Measurements from ENCODE around the gene ICAM2. TPM values are rescaled to one million over a fixed set of nuclear protein-coding genes. Genes with fewer than 3 reads are reported as not detected.

The ICAM2 gene
- total RNA-seq, 4 donors from 2014 or later = 20.3 to 41.8 (median 30.6) TPM

DNA sequence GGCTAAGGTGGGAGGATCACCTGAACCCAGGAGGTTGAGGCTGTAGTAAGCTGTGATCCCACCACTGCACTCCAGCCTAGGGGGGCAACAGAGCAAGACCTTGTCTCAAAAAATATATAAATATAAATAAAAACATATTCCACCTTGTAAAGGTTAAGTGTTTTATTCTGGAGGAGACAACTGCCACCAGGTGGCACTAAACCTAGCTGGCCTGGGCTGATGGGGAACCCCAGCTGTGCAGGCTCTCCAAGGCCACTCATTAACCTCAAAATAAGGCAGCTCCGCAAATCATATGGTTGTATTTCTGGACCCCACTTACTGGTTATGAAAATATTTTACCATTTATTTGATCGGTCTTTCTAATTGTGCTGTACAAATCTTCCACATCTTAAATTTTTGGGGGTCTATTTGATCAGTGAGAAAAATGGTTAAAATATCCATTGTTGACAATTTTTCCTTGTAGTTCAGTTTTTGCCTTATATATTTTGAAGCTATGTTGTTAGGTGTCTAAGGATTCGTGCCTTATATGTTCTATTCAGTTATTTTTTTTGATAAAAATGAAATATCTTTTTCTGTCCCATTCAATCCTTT, 8.5 kb upstream of the ICAM2 start:
- WGBS, 2 donors = 13 to 22% methylated on average over 3 of the region's 3 CpGs
- no peak for TF ChIP-seq POLR2A (IDR thresholded peaks at IDR 0.05)
- TF ChIP-seq, protein P1, sequence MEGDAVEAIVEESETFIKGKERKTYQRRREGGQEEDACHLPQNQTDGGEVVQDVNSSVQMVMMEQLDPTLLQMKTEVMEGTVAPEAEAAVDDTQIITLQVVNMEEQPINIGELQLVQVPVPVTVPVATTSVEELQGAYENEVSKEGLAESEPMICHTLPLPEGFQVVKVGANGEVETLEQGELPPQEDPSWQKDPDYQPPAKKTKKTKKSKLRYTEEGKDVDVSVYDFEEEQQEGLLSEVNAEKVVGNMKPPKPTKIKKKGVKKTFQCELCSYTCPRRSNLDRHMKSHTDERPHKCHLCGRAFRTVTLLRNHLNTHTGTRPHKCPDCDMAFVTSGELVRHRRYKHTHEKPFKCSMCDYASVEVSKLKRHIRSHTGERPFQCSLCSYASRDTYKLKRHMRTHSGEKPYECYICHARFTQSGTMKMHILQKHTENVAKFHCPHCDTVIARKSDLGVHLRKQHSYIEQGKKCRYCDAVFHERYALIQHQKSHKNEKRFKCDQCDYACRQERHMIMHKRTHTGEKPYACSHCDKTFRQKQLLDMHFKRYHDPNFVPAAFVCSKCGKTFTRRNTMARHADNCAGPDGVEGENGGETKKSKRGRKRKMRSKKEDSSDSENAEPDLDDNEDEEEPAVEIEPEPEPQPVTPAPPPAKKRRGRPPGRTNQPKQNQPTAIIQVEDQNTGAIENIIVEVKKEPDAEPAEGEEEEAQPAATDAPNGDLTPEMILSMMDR (IDR thresholded peaks at IDR 0.05) = peak; percentile 34 to 86 (median 53)
- Histone ChIP-seq H3K9me3 (no peaks in the 10 kb centered on the region), H3K4me1 (peaks cover 0 to 10% of the 10 kb centered on the region in 2 donors), H3K36me3 (no peaks in the 10 kb centered on the region), H3K4me3 (replicated peaks in 1 of 3) (no peak overlapping the region), H3K27me3 (no peaks in the 10 kb centered on the region), H3K27ac (no peak overlapping the region)
- DNase-seq = peak; percentile 60 to 70
- intact Hi-C loops (cut with DNase I) = loop anchor here (5.0 to 10.0 kb wide), 2 partner anchors 106 to 112 kb away; partner anchors contain the start of genes ERN1 and GH1

DNA sequence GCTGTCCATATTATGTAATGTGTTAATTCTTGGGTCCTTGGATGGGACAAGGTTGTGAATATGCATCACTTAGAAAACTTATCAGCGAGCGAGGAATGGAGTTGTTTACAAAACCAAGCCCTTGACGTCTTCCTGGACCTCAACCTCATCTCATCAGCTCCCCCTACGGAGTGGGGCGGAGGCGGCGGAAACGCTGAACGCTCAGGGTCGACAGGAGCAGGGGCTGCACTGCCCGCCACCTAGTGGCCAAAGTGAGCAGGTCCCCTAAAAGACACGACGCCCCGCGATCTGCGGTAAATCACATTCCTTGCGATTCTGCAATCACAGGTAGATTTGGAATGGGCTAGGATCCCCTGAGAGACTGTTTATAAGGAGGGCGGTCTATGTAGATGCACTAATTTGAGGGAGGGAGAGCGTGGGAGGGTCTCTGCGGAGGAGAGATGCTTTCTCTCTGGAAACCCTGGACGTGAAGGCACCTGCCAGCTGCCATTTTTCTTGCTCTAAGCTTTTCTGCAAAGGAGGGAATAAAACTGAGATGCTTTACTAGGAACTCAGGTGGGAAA, 5.4 kb upstream of the ICAM2 start:
- Histone ChIP-seq H3K4me3 (replicated peaks in 1 of 3) (no peak overlapping the region), H3K27ac (peak overlapping the region in 1 of 3 donors; percentile 1)
- WGBS, 2 donors = 1 to 4% methylated on average over 10 to 21 of the region's 21 CpGs

DNA sequence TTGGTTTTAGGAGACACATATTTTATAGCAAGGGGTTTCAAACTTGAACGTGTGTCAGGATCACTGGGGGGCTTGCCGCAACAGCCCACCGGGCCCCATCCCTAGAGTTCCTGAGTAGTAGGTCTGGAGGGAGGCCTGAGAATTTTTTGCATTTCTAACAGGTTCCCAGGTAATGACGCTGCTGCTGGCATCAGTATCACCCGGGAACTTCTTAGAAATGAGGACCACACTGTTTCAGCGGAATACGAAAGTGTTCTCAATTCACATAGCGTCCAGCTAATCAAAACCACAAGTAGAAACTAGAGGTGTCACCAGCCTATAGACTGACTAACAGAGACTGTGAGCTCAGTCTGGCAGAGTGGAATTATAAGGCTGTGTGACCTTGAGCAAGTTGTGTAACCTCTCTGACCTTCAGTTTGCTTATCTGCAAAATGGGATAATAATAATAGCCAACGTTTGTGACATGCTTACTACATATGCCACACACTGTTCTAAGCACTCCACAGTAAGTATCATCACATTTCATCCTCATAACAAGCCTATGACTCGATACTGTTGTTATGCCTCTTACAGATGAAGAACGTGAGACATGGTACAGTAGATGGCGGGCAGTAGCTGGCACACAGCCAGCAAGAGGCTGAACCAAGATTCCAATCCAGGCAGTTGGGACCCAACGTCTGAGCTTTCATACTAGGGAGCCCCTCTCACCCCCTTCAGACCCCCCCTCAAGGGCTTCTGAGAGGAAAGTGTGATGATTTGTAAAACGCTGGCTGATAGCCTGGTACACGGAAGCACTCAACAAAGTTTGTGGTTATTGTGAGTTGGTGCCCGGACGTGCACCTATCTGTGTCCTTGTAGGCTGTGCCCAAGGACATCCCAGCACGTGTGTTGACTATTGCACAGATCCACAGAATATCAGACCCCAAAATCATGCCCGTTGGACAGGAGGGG, 4.6 kb upstream of the ICAM2 start:
- Histone ChIP-seq H3K27ac (peak overlapping the region in 2 of 3 donors; percentile 1 to 18), H3K4me3 (replicated peaks in 1 of 3) (no peak overlapping the region), H3K36me3 (no peaks in the 10 kb centered on the region), H3K27me3 (no peaks in the 10 kb centered on the region), H3K9me3 (no peaks in the 10 kb centered on the region), H3K4me1 (peaks cover 0 to 10% of the 10 kb centered on the region in 2 donors)
- 60 to 61% methylated on average over 17 to 19 of the region's 19 CpGs for WGBS, 2 donors
- peak; percentile 21 to 31 for DNase-seq
- TF ChIP-seq POLR2A (IDR thresholded peaks at IDR 0.05) = no peak
- TF ChIP-seq, protein P1 (IDR thresholded peaks at IDR 0.05) = no peak
- intact Hi-C loops (cut with DNase I) = loop anchor here (5.0 to 10.0 kb wide), 2 partner anchors 108 to 110 kb away; partner anchors contain the start of genes ERN1 and GH1

More for the DNA sequence above, 5.4 kb upstream of the ICAM2 start:
- Histone ChIP-seq H3K36me3 (no peaks in the 10 kb centered on the region), H3K9me3 (no peaks in the 10 kb centered on the region), H3K27me3 (no peaks in the 10 kb centered on the region), H3K4me1 (peaks cover 0 to 10% of the 10 kb centered on the region in 2 donors)
- intact Hi-C loops (cut with DNase I) = loop anchor here (5.0 to 10.0 kb wide), 2 partner anchors 109 kb away; partner anchors contain the start of genes ERN1 and GH1
- DNase-seq = peak; percentile 75 to 79
- TF ChIP-seq, protein P1 (IDR thresholded peaks at IDR 0.05) = peak; percentile 86 to 94 (median 92)
- no peak for TF ChIP-seq POLR2A (IDR thresholded peaks at IDR 0.05)

DNA sequence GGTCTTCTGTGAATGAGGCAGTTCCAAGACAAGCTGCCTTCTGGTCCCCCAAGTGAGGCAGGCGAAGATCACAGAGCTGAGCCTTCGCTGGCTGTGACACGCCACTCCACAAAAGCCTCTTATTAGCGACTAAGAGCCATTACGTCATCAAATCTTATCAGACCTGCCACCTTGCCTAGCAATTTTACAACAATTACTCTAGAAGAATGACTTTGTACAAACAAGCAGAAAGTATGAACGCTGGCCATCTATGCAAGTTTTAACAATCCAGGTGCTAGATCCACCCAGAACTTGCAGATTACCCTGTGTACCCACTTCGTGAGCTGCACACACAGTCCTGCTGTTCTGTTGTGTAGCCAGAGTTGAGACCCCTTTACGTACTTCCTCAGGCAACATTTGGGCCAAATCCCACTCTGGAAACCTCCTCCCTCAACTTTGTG, 3.8 kb upstream of the ICAM2 start:
- intact Hi-C loops (cut with DNase I) = loop anchor here (10.0 kb wide), 1 partner anchor 111 kb away; the partner anchor contains the start of gene ERN1
- Histone ChIP-seq H3K27me3 (no peaks in the 10 kb centered on the region), H3K27ac (peak overlapping the region in 1 of 3 donors; percentile 18), H3K36me3 (no peaks in the 10 kb centered on the region), H3K4me3 (replicated peaks in 1 of 3) (no peak overlapping the region), H3K4me1 (peaks cover 0 to 10% of the 10 kb centered on the region in 2 donors), H3K9me3 (no peaks in the 10 kb centered on the region)
- TF ChIP-seq POLR2A (IDR thresholded peaks at IDR 0.05) = no peak
- TF ChIP-seq, protein P1 (IDR thresholded peaks at IDR 0.05) = no peak
- WGBS, 2 donors = 73 to 83% methylated on average over 8 of the region's 8 CpGs
- DNase-seq = no peak

All from thyroid gland (tissue), 4 donors.